Measurements from ENCODE around the gene FDPS. TPM values are rescaled to one million over a fixed set of nuclear protein-coding genes. Genes with fewer than 3 reads are reported as not detected.

The FDPS gene
- total RNA-seq, 1 donor from 2014 or later = 95.3 TPM

Small RNA genes within 50 kb of the gene (small RNA-seq; reads per million reads assigned to genes)
- gene RNU6-106P (ENCODE audit: low replicate concordance) = not detected

Other genes starting within 250 kb of the FDPS start
- 5.0 TPM for gene EFNA4, start 245.1 kb upstream of the FDPS start, total RNA-seq
- 0.92 TPM for gene EFNA3, start 230.0 kb upstream of the FDPS start, total RNA-seq
- 25.4 TPM for gene EFNA1, start 181.0 kb upstream of the FDPS start, total RNA-seq
- gene SLC50A1, start 173.0 kb upstream of the FDPS start, total RNA-seq = 11.5 TPM
- gene DPM3, start 168.3 kb upstream of the FDPS start, total RNA-seq = 20.4 TPM
- 29.6 TPM for gene KRTCAP2, start 135.6 kb upstream of the FDPS start, total RNA-seq
- gene TRIM46, start 135.0 kb upstream of the FDPS start, total RNA-seq = 0.72 TPM
- 61.0 TPM for gene THBS3, start 101.0 kb upstream of the FDPS start, total RNA-seq
- 26.2 TPM for gene MTX1, start 100.2 kb upstream of the FDPS start, total RNA-seq
- 6.9 TPM for gene ENTREP3, start 53.4 kb upstream of the FDPS start, total RNA-seq
- gene SCAMP3, start 46.5 kb upstream of the FDPS start, total RNA-seq = 22.1 TPM
- gene CLK2, start 35.4 kb upstream of the FDPS start, total RNA-seq = 26.1 TPM
- gene HCN3, start 31.4 kb upstream of the FDPS start, total RNA-seq = 1.6 TPM
- 0.31 TPM for gene PKLR, start 7.4 kb upstream of the FDPS start, total RNA-seq
- 23.0 TPM for gene RUSC1, start 12.0 kb downstream of the FDPS start, total RNA-seq